Activated naive CD4-positive, alpha-beta T cell treated with Interleukin-2 at 50 U/mL for 16 hours (primary cell): ENCODE data around the gene FAM111A.

Experiments
- DNase-seq: peaks from one replicate; pipeline ENCODE4 v3.0.0-alpha.2; 2020

FAM111A gene

DNA sequence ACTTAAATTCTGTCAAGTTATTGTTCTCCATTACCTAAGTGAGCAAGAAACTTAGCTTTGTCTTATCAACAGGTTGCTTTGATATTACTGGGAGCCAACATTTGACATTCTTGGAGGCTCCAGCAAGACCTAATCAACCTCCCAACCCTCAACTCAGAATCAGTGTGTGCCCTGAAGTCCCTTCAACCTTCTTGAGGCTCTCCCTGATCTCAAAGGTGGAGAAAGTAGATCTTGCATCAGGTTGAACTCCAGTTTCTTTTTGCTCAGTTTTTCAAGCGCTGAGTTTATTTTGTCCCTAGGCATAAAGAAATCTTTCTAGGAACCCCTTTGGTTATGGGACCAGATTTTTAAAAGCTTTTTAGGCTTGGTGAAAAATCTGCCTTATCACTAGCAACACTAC, 1.4 kb downstream of the FAM111A start:
- DNase-seq = no peak

DNA sequence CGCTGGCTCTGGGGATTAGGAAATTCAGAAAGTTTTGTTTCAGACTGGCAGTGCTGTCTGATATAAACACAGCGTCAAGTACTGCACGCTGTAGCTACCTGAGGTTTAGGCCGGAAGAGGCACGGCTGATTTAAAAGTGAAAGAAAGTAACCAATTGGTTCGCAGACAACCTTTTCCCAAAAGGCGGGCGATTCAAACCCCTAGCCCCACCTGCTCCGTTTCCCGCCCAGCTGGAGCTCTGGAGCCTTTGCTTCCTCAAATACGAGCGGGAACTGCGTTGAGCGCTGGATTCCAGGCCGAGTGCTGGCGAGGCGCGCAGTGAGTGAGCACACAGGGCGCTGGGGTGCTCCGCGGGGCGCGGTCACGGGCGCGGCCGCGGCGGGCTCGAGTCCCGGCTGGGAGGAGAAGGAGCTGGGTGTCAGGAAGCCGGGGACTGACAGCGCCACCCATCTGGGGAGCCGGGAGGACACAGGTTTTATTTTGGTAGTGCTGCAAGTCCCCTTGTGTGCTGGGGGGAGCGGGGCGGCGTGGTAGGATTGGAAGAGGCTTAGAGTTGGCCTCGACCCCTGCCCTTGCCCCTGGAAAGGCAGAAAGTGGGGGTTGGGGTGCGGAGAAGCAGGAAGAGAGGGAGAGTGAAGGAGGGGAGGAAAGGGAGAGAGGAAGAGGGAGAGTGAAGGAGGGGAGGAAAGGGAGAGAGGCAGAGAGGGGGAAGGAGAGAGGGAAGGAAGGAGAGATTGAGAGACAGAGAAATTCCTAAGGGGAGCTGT, 2.1 kb downstream of the FAM111A start:
- peak; percentile 61 for DNase-seq

DNA sequence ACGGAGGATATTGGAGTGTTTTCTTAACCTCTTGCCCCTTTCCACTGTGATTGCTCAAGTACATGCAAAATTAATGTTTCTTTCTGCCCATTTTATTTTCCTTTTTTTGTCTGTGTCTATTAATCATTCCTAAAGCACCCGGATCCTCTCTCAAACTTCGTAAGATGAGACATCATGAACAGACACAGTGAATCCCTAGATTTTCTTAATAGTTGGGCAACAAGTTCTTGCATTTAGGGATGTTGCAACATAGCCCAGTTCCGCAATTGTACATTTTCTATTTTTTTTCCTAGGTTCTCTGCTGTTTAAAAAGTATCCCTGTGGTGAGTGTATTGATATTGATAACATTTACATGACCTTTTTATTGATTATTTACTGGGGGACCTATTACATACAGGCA, 2.9 kb downstream of the FAM111A start:
- no peak for DNase-seq

DNA sequence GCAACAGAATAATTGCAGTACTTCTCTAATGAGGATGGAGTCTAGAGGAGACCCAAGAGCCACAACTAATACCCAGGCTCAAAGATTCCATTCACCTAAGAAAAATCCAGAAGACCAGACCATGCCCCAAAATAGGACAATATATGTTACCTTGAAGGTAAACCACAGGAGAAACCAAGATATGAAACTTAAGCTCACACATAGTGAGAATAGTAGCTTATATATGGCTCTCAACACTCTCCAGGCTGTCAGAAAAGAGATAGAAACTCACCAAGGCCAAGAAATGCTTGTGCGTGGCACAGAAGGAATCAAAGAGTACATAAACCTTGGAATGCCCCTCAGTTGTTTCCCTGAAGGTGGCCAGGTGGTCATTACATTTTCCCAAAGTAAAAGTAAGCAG, 9.1 kb downstream of the FAM111A start:
- DNase-seq = no peak

DNA sequence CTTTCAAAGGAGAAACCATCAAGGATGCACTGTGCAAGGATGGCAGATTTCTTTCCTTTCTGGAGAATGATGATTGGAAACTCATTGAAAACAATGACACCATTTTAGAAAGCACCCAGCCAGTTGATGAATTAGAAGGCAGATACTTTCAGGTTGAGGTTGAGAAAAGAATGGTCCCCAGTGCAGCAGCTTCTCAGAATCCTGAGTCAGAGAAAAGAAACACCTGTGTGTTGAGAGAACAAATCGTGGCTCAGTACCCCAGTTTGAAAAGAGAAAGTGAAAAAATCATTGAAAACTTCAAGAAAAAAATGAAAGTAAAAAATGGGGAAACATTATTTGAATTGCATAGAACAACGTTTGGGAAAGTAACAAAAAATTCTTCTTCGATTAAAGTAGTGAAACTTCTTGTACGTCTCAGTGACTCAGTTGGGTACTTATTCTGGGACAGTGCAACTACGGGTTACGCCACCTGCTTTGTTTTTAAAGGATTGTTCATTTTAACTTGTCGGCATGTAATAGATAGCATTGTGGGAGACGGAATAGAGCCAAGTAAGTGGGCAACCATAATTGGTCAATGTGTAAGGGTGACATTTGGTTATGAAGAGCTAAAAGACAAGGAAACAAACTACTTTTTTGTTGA, 9.8 kb downstream of the FAM111A start:
- DNase-seq = no peak

DNA sequence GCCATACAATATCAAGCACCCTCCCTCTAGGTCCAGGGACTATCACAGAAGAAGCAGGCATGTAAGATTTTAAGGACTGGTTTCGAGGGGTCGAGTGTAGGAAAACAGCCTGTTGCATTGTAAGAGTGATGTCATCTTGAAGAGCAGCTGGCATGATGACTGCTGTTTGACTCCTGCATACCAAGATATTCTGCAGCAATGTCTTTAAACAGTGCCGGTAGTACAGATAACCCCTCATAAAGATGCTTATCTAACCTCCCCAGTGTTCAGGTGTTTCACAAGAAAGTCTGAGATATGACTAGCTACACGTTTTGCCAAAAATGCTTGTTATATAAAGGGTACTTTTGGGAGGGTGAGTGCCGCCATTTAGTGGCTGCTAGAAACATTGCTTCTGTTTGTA, 12.0 kb downstream of the FAM111A start:
- no peak for DNase-seq

DNA sequence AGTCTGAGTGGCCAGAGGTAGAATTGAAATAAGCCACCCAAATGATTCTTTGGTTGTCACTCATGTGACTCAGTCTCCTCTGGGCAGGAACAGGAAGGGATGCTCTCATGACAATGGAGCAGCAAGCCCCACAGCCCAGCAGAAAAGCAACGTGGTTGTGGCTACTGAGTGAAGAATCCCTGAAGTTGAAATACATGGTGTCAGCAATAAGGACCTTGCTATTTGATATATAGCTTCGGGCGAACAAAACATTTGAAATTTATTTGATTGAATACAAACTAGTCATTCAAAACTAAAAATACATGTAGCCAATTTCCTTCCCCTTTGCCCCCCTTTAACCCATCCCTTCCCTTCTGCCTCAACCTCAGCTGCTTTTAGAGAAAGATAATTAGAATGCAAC, 14.8 kb downstream of the FAM111A start:
- DNase-seq = no peak

DNA sequence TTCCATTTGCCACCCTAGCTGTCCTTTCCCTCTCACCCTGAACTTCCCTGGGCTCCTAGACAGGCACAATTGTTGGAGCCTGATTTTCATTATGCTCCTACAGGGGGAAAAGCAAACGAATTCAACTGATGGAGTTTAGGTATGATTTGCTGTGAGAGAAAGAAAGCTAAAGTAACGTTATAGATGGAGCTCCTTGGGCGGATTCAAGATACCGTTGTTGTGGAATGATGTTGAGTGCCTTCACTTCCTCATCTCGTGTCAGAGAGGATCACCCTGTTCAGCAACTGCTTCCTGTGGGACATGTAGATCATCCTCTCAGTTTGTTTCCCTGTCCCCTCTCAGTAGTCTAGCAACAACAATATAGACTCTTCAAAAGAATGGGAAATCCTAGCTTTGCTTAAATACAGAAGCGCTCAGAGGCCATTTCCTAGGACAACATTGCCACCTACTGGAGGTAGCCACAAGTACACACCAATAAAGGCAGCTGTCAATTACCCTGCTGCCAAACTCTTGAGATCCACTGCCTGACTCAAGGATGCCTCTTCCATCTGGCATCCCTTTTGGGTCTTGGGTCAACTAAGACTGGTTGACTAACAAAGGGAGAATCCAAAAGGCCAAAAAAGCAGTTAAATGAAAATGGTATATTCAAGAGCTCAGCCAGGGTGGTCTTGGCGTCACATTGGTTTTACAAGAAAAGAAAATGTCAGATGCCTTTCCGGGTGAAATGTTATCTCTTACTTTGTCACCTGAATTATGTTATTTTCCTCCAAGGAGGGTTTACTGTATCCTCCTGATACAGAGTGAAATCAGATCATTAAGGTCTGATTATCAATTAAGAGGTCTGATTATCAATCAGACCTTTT, 15.8 kb downstream of the FAM111A start:
- DNase-seq = peak; percentile 57

DNA sequence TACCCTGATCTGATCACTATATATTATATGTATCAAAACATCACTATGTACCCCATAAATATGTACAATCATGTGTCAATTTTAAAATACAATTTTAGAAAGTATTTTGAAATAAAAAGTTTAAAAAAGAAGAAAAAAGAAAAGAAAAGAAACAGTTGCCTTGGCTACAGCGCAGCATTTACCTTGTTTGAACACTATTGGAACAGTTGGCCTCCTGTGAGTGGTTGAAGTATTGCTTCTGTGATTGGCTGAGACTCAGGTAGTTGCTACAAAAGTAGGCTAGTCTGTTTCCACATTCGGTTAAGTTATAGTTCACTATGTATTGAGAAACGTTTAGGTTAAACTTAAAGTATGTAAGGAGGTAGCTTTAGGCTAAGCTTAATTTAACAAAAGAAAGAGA, 21.4 kb downstream of the FAM111A start:
- DNase-seq = no peak

DNA sequence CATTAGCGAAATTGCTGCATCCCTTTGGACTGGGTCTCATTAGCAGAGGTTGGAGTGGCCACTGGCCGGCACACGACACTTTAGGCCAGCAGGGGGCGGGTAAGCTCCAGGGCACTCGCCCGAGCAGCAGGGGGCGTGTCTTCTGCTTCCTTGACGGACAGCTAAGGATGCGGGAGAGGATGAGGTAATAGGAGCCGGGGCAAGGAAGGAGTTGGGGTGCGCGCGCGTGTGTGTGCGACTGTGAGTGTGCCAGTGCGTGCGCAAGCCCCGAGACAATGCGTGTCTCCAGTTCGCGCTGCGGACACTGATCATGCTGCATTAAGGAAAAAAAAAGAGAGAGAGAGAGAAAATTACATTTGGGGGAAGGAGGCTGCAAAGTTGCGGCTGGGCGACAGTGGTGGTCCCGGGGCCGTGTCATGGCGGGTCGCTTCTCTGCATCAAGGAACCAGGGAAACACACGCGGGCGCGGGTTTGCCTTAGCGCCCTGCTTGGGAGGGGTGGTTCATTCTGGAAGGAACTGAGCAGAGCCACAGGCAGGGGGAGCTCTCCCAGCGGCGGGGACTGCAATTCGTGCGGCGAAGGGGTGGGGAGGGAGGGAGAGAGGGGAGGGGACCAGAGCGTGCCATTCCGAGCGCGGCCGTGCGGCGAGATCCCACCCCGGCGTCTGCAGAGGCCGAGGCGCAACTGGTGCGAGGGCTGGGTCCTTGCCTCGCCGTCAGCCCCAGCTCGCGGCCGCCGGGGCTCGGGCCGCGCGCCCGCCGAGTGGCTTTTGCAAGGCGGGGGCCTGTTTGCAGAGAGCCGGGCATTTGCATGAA, 29.1 kb downstream of the FAM111A start, which contains the start of gene DTX4:
TSS of gene DTX4 (plus strand) at position 625 of the 815 bp plus-strand sequence. CDS start 464 bp downstream, outside the sequence.
- DNase-seq = peak; percentile 91

DNA sequence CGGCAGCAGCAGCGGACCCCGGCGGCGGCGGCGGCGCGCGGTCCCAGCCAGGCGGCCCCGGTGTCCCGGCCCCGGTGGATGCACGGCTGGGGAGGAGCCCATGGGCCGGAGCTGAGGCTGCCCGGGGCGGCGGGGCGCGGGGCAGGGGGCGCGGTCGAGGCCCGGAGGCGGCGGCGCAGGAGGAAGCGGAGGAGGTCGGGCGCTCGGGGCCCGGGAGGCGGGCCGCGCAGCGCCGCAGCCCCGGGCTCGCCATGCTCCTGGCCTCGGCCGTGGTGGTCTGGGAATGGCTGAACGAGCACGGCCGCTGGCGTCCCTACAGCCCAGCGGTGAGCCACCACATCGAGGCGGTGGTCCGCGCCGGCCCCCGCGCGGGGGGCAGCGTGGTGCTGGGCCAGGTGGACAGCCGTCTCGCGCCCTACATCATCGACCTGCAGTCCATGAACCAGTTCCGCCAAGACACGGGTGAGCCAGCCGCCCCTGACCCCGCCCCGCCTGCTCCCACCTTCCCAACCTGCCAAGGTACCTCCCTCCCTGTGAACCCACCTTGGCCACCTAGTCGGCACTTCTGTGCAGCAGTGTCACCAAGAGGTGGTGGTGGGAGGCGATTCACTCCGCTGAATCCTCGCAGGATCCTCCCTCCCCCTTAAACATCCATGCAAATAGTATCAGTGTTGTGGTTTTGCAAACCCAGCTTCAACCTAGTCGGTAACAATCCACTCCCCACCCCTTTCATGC, 29.9 kb downstream of the FAM111A start:
- peak; percentile 24 for DNase-seq

DNA sequence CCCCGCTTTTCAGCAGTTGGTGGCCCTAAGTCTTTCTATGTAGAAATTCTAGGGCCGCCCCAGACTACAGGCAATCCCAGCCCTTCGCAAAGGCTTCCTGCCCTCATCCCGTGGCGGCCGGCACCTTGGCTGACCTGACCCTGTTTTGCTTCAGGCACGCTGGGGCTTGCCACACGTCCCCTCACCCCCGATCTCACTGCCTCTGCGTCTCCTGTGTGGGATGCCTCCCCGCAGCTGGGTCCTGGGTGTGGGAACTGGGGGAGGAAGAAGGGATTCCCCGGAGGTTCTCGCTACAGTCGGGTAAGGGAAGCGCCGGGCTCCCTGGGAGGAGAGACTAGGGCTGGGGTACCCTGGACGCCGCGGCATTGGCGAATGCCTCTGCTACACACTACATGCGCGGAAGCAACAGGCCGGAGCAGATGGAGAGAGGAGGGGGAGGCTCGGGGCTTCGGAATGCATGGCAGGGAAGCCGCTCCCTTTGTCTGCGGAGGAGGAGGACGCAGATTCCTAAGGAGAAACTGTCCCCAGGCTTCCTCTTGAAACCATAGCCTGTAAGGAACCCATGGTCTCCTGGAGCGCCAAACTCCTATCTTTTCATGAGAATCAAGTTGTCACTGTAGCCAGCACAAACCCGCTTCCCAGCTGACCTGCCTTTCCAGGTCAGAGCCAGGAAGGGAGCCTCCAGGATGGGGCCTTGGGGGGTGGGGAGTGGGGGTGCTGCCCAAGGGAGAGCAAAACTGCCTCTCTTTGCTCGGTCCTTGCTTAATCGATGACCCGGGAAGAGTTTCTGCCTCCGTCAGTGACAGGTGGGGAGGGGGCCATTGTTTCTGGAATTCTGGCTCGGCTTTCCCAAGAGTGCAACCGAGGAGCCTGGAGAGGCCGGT, 30.7 kb downstream of the FAM111A start:
- no peak for DNase-seq

DNA sequence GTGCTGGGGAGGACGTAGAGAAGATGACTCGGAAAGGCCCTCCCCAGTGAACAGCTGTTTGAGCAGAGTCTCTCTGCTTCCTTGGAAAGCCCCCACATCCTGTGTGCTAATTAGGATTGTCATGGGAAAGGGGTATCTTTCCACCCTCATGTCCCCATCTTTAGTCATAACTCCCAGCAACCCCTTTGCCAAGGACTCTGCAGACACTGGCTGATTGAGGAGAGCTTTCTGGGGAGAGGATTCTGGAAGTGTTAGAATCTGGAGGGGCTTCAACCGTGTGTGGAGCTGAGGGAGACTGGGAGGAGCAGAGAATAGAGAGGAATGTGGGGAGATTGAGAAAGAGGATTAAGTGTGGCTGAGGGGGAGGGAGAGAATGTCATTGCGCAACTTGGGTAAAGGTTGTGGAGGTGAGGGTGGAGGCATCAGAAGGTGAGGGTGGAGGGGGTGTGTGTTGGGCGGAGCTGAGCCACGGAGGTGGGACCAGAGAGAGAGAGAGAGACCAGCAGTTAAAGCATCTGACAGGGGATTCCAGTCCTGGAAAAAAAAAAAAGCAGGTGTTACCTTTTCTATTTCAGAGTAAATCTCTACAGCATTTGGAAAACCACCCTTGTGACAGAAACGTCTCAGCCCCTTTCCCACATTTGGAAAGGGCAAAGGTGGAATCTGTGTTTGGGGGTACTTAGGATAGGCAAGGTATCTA, 31.5 kb downstream of the FAM111A start:
- no peak for DNase-seq

DNA sequence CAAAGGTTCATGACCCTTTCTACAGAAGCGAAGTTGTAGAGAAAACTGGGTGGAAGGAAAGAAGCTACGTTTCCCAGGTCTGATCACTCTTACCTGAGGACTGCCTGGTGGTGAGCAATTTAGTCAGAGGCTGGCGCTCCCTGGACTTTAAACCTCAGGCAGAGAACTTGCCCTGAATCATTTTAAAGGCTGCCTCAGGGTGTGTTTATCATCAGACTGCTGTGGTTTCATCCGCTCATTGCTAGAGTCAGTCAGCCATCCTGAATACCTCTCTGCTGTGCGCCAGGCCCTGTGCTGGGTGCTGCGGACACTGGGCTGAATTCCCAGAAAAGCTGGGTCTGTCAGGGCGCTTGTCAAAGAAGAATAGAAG, 32.0 kb downstream of the FAM111A start:
- no peak for DNase-seq

DNA sequence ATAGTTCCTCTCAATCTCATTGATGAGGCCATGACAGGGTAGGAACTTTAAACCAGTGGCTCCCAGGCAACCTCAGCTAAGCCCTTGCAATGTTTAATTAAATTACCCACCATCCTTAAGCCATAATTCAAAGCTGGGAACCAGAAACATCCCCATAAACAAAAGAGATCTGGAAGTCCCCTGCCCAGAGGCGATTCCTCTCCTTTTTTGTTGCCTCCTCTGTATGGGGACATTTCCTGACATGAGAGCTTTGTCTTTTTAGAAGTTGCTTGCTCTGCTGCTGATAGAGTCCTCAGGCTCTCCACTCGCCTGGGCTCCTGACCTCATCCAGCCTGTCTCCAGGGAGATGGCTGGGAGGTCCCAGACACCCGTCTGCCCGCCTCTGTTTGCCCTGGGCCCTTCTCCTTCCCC, 32.4 kb downstream of the FAM111A start:
- no peak for DNase-seq

DNA sequence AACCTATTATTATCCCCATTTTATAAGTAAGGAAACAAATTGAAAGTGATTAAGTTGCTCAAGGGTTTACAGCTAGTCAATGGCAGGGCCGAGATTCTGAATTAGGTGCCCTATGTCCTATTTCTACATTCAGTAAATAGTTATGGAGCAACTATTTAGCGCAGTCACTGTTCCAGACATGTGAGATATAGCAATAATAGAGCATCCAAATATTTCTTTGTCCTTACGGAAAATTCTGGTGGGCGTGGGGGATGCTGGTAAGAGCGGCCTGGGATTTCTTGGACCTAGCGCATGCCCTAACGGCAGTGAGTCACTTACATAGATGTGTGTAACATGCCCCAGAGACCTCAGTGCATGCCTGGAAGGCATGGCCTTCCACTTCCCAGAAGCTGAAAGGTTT, 33.7 kb downstream of the FAM111A start:
- DNase-seq = no peak

DNA sequence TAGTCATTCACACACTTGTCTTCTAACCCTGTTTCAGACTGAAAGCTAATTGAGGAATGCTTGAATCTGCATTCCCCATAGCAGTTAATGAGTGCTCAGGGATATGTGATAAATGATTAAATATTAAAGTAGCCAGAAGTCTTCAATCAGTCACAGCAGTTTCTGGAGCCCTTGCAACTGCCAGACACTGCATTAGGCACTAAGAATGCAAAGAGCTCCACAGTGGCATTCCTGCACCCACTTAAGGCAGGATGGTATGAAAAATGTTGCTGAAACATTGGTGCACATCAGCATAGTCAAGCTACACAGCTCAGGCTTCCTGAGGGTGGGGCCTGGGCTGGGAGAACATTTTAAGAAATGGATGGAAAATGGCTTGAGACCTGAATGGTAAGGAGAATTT, 35.7 kb downstream of the FAM111A start:
- no peak for DNase-seq

DNA sequence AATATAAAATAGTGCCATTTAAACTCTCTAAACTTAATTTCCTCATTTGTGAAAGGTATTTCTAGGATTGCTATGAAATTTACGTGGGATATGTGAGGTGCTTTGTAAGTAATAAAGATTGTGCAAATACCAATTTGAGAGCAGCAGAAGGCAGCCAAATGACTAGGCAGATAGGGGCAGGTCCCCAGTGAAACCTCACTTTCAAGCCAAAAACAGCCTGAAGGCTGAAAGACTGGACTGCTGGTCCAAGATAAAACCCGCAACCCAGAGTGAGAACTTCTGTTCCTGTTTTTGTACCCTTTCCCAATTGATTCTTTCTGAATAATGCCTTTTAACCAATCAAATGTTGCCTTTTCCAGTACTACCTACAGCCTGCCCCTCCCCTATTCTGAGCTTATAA, 36.5 kb downstream of the FAM111A start:
- DNase-seq = no peak

DNA sequence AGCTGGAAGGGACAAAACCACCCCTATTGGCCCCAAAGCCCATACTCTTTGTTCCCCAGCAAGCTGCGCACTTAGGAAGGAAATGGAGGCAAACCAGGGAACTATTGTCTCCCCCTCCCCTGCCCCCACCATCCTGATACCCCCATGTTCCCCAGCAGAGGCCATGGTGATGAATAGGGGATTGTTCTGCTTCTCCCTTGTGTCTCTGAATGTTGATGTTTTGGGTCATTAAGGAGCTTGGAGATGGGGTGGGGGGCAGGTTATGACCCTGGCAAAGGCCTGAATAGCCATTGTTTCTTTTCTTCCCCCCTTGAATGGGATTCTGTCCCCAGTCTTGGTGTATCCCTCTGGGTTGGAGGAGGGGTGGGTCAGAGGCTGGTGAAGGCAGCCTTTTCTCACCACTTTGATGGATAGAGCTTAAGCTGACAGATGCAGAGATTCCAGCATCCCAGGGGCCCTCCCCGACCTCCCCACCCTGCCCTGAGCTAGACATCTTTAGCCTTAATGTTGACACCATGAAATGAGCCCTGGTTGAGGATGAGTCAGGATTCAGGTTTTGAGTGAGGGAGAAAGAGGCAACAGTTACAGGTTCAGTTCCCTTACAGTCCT, 37.6 kb downstream of the FAM111A start:
- no peak for DNase-seq

DNA sequence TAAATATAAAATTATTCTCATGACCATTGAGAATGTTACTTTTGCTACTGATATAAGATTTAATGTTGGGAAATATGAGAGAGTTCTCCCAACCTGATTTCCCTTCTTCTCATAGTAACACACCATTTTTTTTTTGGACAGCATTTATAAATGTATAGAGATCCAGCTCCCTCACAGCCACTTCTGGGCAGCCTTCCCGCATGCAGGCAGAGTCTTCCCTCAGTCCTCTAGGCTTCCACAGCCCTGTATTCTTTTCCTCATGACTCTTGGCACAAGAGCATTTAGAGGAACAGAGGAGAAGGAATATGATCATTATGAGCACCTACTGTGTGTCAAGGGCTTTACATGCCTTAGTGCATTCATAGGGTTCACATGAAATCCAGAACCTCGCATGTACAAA, 38.3 kb downstream of the FAM111A start:
- DNase-seq = no peak
